K562 (cell line): Measurements from ENCODE around the gene NR1I3. TPM values are rescaled to one million over a fixed set of nuclear protein-coding genes. Genes with fewer than 3 reads are reported as not detected.
"Not testable (repeated sequence)": the region's sequence is repeated elsewhere in the genome, so short reads cannot be mapped to it uniquely, and the experiment has no call there.

Experiments used
- ATAC-seq: fragments of 200-7000 bp; cut with Tn5 transposase; 3 replicates; pipeline ENCODE4 v1.9.1; 2020; ENCODE audit warnings: moderate library complexity
- BruUV-seq: library from RNA; stranded (reverse); fragments of 400-500 nt; replicated peaks from 2 replicates; lab custom pipeline; 2021; lab: Mats Ljungman, UMichigan
- CTCF ChIA-PET: fragments of 300-600 bp; formaldehyde crosslinking; extraction: SDS; loops from one replicate; lab custom pipeline; 2021; ENCODE audit warnings: low intra/inter-chr PET ratio; lab: Yijun Ruan, JAX
- POLR2A ChIA-PET: fragments of 300-600, 350-650 bp; sonication (Branson Sonifier 250); formaldehyde crosslinking; extraction: SDS; loops from one replicate; lab custom pipeline; 2021; ENCODE audit warnings: antibody characterized with exemption, inconsistent platforms; lab: Yijun Ruan, JAX
- DNase-seq, 4 experiments: peaks; one replicate each; pipeline versions ENCODE4 v3.0.0 to v3.0.0-alpha.2; 2011 to 2018; ENCODE audit warnings: low spot score in 3 of 4, mixed read lengths in 3 of 4; ENCODE audit errors: extremely low read depth in 1 of 4
- FAIRE-seq: peaks from 2 replicates; lab custom pipeline; 2011; peaks lifted over from hg19 to GRCh38; lab: Jason Lieb, UNC
- H2AFZ ChIP-seq: 2 replicates; pipeline ENCODE4 v1.6.0; 2011; ENCODE audit warnings: low read depth, low read length, control low read depth, inconsistent platforms
- H3K27ac ChIP-seq: fragments of 200-600 bp; 3 replicates; pipeline ENCODE4 v1.8.0; 2011; ENCODE audit warnings: low read depth, mild to moderate bottlenecking, control low read depth, inconsistent platforms, low read length, moderate library complexity, mixed read lengths; ENCODE audit errors: extremely low read depth
- H3K27me3 ChIP-seq, 2 experiments: fragments of 300-600 bp in 1 of 2; 2 replicates in 1 of 2; 3 replicates in 1 of 2; pipeline versions ENCODE4 v1.6.0 to v1.8.0; 2011; ENCODE audit warnings: inconsistent platforms in 2 of 2, low read length in 2 of 2, mild to moderate bottlenecking in 1 of 2, mixed read lengths in 1 of 2, moderate library complexity in 1 of 2; ENCODE audit not compliant: control insufficient read depth in 2 of 2, insufficient read depth in 2 of 2
- H3K36me3 ChIP-seq: fragments of 300-600 bp; 3 replicates; pipeline ENCODE4 v1.8.0; 2011; ENCODE audit warnings: mild to moderate bottlenecking, low read length, inconsistent platforms; ENCODE audit not compliant: control insufficient read depth, insufficient read depth
- H3K4me1 ChIP-seq, 2 experiments: fragments of 200-600 bp in 1 of 2; replicated peaks in 1 of 2; 2 replicates in 1 of 2; 3 replicates in 1 of 2; pipeline versions ENCODE4 v1.5.1 to v1.8.0; 2011; ENCODE audit warnings: inconsistent platforms in 2 of 2, low read length in 2 of 2, mild to moderate bottlenecking in 1 of 2, mixed read lengths in 1 of 2, moderate library complexity in 1 of 2; ENCODE audit not compliant: control insufficient read depth in 2 of 2, insufficient read depth in 2 of 2
- H3K4me2 ChIP-seq: 2 replicates; pipeline ENCODE4 v1.6.1; 2011; ENCODE audit warnings: low read length, control low read depth, inconsistent platforms, mixed read lengths; ENCODE audit not compliant: insufficient read depth
- H3K4me3 ChIP-seq: fragments of 200-600 bp; sonication (generic), shearing (Covaris generic); 2 replicates; pipeline ENCODE4 v1.5.1; 2016; ENCODE audit warnings: control low read depth, inconsistent platforms
- H3K79me2 ChIP-seq: fragments of 200-600 bp; 3 replicates; pipeline ENCODE4 v1.8.0; 2011; ENCODE audit warnings: low read length, inconsistent platforms; ENCODE audit not compliant: control insufficient read depth, insufficient read depth
- H3K9ac ChIP-seq, 2 experiments: 2 replicates each; pipeline versions ENCODE4 v1.6.0 to v1.6.1; 2011; ENCODE audit warnings: low read depth in 2 of 2, low read length in 2 of 2, control low read depth in 1 of 2, inconsistent platforms in 1 of 2, mild to moderate bottlenecking in 1 of 2, mixed read lengths in 1 of 2; ENCODE audit not compliant: insufficient read depth in 1 of 2
- H3K9me1 ChIP-seq: one replicate; pipeline ENCODE4 v1.6.0; 2011; ENCODE audit warnings: inconsistent platforms, mild to moderate bottlenecking, low read length, moderate library complexity; ENCODE audit not compliant: control insufficient read depth, insufficient read depth
- H3K9me3 ChIP-seq: replicated peaks from 2 replicates; pipeline ENCODE4 v1.5.1; 2011; ENCODE audit warnings: low read depth, low read length, inconsistent platforms; ENCODE audit not compliant: control insufficient read depth, insufficient read depth
- H4K20me1 ChIP-seq: replicated peaks from 2 replicates; pipeline ENCODE4 v1.6.1; 2011; ENCODE audit warnings: low read length, inconsistent platforms, mixed read lengths; ENCODE audit not compliant: control insufficient read depth, insufficient read depth
- CBX1 ChIP-seq: sonication (generic); IDR thresholded peaks from 2 replicates; pipeline ENCODE4 v1.6.1; 2016; ENCODE audit warnings: antibody characterized with exemption, low read depth, mild to moderate bottlenecking
- CBX3 ChIP-seq, 2 experiments: IDR thresholded peaks; 1 replicate in 1 of 2; 2 replicates in 1 of 2; pipeline ENCODE4 v1.6.1; 2012; ENCODE audit warnings: inconsistent platforms in 2 of 2, low read length in 2 of 2, borderline replicate concordance in 1 of 2, control low read depth in 1 of 2
- CBX5 ChIP-seq: IDR thresholded peaks from 2 replicates; pipeline ENCODE4 v1.6.1; 2014; ENCODE audit warnings: low read depth, borderline replicate concordance
- CEBPG ChIP-seq, 3 experiments: fragments of 200-800 bp in 1 of 3; sonication (Bioruptor generic) in 1 of 3; sonication (generic) in 1 of 3; formaldehyde crosslinking in 1 of 3; IDR thresholded peaks in 2 of 3; conservative IDR thresholded peaks in 1 of 3; 2 replicates each; pipeline versions ENCODE4 v1.6.1 to v1.8.0; 2016 to 2022; ENCODE audit warnings: missing compliant biosample characterization in 2 of 3, missing genetic modification characterization in 2 of 3, mild to moderate bottlenecking in 1 of 3, missing genetic modification reagents in 1 of 3
- ELF2 ChIP-seq: fragments of 250-450 bp; sonication (Bioruptor Pico); IDR thresholded peaks from 2 replicates; pipeline ENCODE4 v1.5.0; 2021; ENCODE audit warnings: mild to moderate bottlenecking
- TRIM28 ChIP-seq: fragments of 450-650 bp; IDR thresholded peaks from 2 replicates; pipeline ENCODE4 v1.6.1; 2017
- WGBS: fragments of 100-300 bp; shearing (Covaris generic); methylation state at CpG from one replicate; pipeline ENCODE4 v1.1.6; 2016; ENCODE audit warnings: low coverage, mixed read lengths; ENCODE audit not compliant: insufficient coverage; ENCODE audit errors: missing lambda C conversion rate; 5-methylcytosine and 5-hydroxymethylcytosine counted together
- in situ Hi-C: fragments of 300-500 bp; cut with MboI; formaldehyde crosslinking; loops from 4 replicates; pipeline ENCODE4 v1.15.0; 2018; ENCODE audit warnings: inconsistent platforms, mixed read lengths
- intact Hi-C: fragments of 100-400 bp; cut with micrococcal nuclease; formaldehyde crosslinking; loops from 2 replicates; pipeline ENCODE4 v1.14.2; 2022
- polyA plus RNA-seq, 8 experiments: library from polyadenylated mRNA; depleted of rRNA in 4 of 8; stranded (reverse) in 5 of 8; unstranded in 3 of 8; fragments of >200 nt; fragmentation: Nextera tagmentation in 2 of 8; fragmentation: Illumina TruSeq in 1 of 8; extraction: Ambion mirVana in 2 of 8; extraction: Trizol in 1 of 8; gene quantifications; 2 replicates each; pipeline versions ENCODE4 v1.2.1 to v1.2.3, GENCODE V29; 2011 to 2014; ENCODE audit warnings: inconsistent platforms in 1 of 8, missing spikeins in 1 of 8
- total RNA-seq, 7 experiments: library from RNA; depleted of rRNA in 6 of 7; stranded (reverse); fragments of >200 nt in 6 of 7; fragmentation: Illumina TruSeq in 2 of 7; extraction: Trizol in 2 of 7; gene quantifications; 2 replicates each; pipeline versions ENCODE4 v1.2.1 to v1.2.3, GENCODE V29; 2011 to 2021; ENCODE audit warnings: low replicate concordance in 1 of 7

NR1I3 gene
- total and polyA plus RNA-seq, 9 of the 15 experiments (the other 6 are each of a cell fraction or from before 2014, with no cell fraction given): 0.11 TPM; not detected in 8

GRCh38 chr1:161257109-161257508 lies 19.1 kb upstream of the NR1I3 start:
- H3K9me1 ChIP-seq, H3K9ac ChIP-seq, intact Hi-C loops, H2AFZ ChIP-seq, in situ Hi-C loops, H3K9me3 ChIP-seq, H3K4me2 ChIP-seq, CTCF ChIA-PET, FAIRE-seq, H4K20me1 ChIP-seq, BruUV-seq, H3K4me3 ChIP-seq, H3K79me2 ChIP-seq, H3K36me3 ChIP-seq, ATAC-seq, H3K27ac ChIP-seq, H3K4me1 ChIP-seq, POLR2A ChIA-PET: not testable (repeated sequence)
- WGBS: 18% methylated on average over 5 of the region's 5 CpGs
- peak in 1 of 4 experiments; percentile 21 for DNase-seq
- peaks cover 30 to 34% of the 10 kb centered on the region in 2 experiments; a peak in 4 of 5 replicates for H3K27me3 ChIP-seq
- TF ChIP-seq TRIM28: peak; percentile 83
- peak in 1 of 2 experiments; percentile 82; a peak in 1 of 3 replicates for TF ChIP-seq CBX3 (IDR thresholded peaks at IDR 0.05; ENCODE audit: borderline replicate concordance in 1 of 2, low read length in 2 of 2)
- peak; percentile 87; the same call in 1 of the 2 replicates for TF ChIP-seq CBX5
- peak; percentile 63; the same call in 1 of the 2 replicates for TF ChIP-seq CBX1
- 0 out of 2 replicates have a peak, but pooled peaks have one; percentile 56 for TF ChIP-seq ELF2 (CRISPR knock-in tag)

GRCh38 chr1:161255955-161256520 lies 18.0 kb upstream of the NR1I3 start:
- DNase-seq; H3K27ac ChIP-seq; H3K9ac ChIP-seq; in situ Hi-C loops; intact Hi-C loops; ATAC-seq; H3K79me2 ChIP-seq; H3K9me3 ChIP-seq; H3K9me1 ChIP-seq; H2AFZ ChIP-seq; H3K36me3 ChIP-seq; H4K20me1 ChIP-seq; H3K4me1 ChIP-seq; H3K4me3 ChIP-seq; FAIRE-seq; CTCF ChIA-PET; H3K4me2 ChIP-seq; POLR2A ChIA-PET; BruUV-seq; TF ChIP-seq CEBPG (CRISPR knock-in tag; IDR thresholded peaks at IDR 0.05): not testable (repeated sequence)
- TF ChIP-seq CEBPG (tag; conservative IDR thresholded peaks at IDR 0.05 in 1 of 2, IDR thresholded peaks at IDR 0.05 in 1 of 2): 0 out of 4 replicates have a peak, but pooled peaks of 1 of the 2 experiments have one; percentile 19
- peaks cover 24 to 25% of the 10 kb centered on the region in 2 experiments; a peak in 4 of 5 replicates for H3K27me3 ChIP-seq
- WGBS: 5% methylated on average over 4 of the region's 4 CpGs

GRCh38 chr1:161255302-161255701 lies 17.3 kb upstream of the NR1I3 start:
- POLR2A ChIA-PET, H4K20me1 ChIP-seq, H3K4me1 ChIP-seq, H3K79me2 ChIP-seq, H3K27ac ChIP-seq, CTCF ChIA-PET, H3K4me3 ChIP-seq, H3K9me1 ChIP-seq, H3K9ac ChIP-seq, H3K9me3 ChIP-seq, in situ Hi-C loops, H3K4me2 ChIP-seq, H3K36me3 ChIP-seq, BruUV-seq, ATAC-seq, intact Hi-C loops, DNase-seq, H2AFZ ChIP-seq, FAIRE-seq: not testable (repeated sequence)
- H3K27me3 ChIP-seq: peaks cover 16 to 18% of the 10 kb centered on the region in 2 experiments; a peak in 4 of 5 replicates
- WGBS: 3% methylated on average over 5 of the region's 5 CpGs
